Adrenal gland (tissue), 12 donors: ENCODE results near the gene RAC3. TPM values are rescaled to one million over a fixed set of nuclear protein-coding genes. Genes with fewer than 3 reads are reported as not detected.

ENCODE experiments used
- DNase-seq, 7 donors: peaks; one replicate each; pipeline ENCODE4 v3.0.0-alpha.2; 2019 to 2020
- H3K27ac ChIP-seq, 5 donors: fragments of 200-600 bp; sonication (generic) in 4 of 5; 1 replicate in 3 of 5; 2 replicates in 2 of 5; pipeline versions ENCODE4 v1.5.1 to v1.8.0; 2016 to 2020; ENCODE audit warnings: mild to moderate bottlenecking in 1 of 5
- H3K27me3 ChIP-seq: fragments of 200-600 bp; 2 replicates; pipeline ENCODE4 v1.8.0; 2021
- H3K36me3 ChIP-seq, 2 donors: fragments of 200-600 bp; replicated peaks in 1 of 2; 1 replicate in 1 of 2; 2 replicates in 1 of 2; pipeline versions ENCODE4 v1.5.1 to v1.8.0; 2018 to 2022
- H3K4me1 ChIP-seq, 2 donors: fragments of 200-600 bp; replicated peaks in 1 of 2; 1 replicate in 1 of 2; 2 replicates in 1 of 2; pipeline versions ENCODE4 v1.5.1 to v1.8.0; 2018 to 2021
- H3K4me3 ChIP-seq, 4 donors: fragments of 200-600 bp; sonication (generic) in 3 of 4; one replicate each; pipeline ENCODE4 v1.5.1; 2016 to 2018
- H3K9me3 ChIP-seq, 3 donors: fragments of 200-600 bp; sonication (generic) in 1 of 3; replicated peaks in 1 of 3; 1 replicate in 2 of 3; 2 replicates in 1 of 3; pipeline versions ENCODE4 v1.5.1 to v1.8.0; 2016 to 2021
- CTCF ChIP-seq, 6 experiments: fragments of 450-650 bp in 4 of 6; fragments of 200-600 bp in 2 of 6; sonication (generic) in 1 of 6; IDR thresholded peaks; 1 replicate in 5 of 6; 2 replicates in 1 of 6; pipeline versions ENCODE4 v1.5.1 to v1.8.0; 2016 to 2021; ENCODE audit warnings: antibody characterized with exemption in 6 of 6, mild to moderate bottlenecking in 2 of 6, moderate library complexity in 1 of 6
- POLR2A ChIP-seq, 2 donors: fragments of 450-650 bp; IDR thresholded peaks; one replicate each; pipeline ENCODE4 v1.6.1; 2017; ENCODE audit warnings: antibody characterized with exemption in 2 of 2, mild to moderate bottlenecking in 2 of 2, moderate library complexity in 1 of 2
- WGBS, 4 donors: extraction: QIAGEN DNeasy Blood & Tissue Kit in 2 of 4; methylation state at CpG; one replicate each; pipeline versions ENCODE4 v1.1.5 to v1.1.7; 2013 to 2017; 5-methylcytosine and 5-hydroxymethylcytosine counted together
- intact Hi-C, 2 donors: fragments of 100-400 bp; cut with DNase I; formaldehyde crosslinking; loops; one replicate each; pipeline versions ENCODE4 v1.14.1 to v1.15.0; 2022 to 2023
- polyA plus RNA-seq, 3 donors: library from polyadenylated mRNA; stranded (reverse); fragments of 200-250 nt in 2 of 3; fragments of 350-450 nt in 1 of 3; fragmentation: Illumina TruSeq in 1 of 3; extraction: RNeasy Lipid Tissue Mini Kit (QIAGEN cat#74804) in 1 of 3; gene quantifications; one replicate each; pipeline ENCODE4 v1.2.3, GENCODE V29; 2013 to 2014
- total RNA-seq, 9 donors: library from RNA; depleted of rRNA in 4 of 9; stranded (reverse); fragments of >200 nt in 4 of 9; fragments of 120-200 nt in 1 of 9; fragmentation: NEBNext Ultra II Directional in 1 of 9; extraction: Animal tissue kit (Norgen Biotek cat#: 25700) in 1 of 9; gene quantifications; one replicate each; pipeline versions ENCODE4 v1.1.0 to v1.2.4, GENCODE V29; 2013 to 2023
- donor health status: healthy with polysubstance abuse.
- donor health status: Bipolar disorder and iron deficiency.
- donor health status: DM: yes; HTN: yes; CAD: no.
- donor health status: DM: no; HTN: no; CAD: no.
- donor health status: DM: no; HTN: no; CAD: no.
- donor health status: DM: yes; HTN: yes; CAD: no.

Gene RAC3
- total and polyA plus RNA-seq, 12 donors, result 1.6 to 13.5 (median 5.1) TPM

- intact Hi-C loops, result no loop called here
- Histone ChIP-seq H3K4me1 (no peaks in the 10 kb centered on the region), H3K27ac (no peak overlapping the region), H3K36me3 (no peaks in the 10 kb centered on the region), H3K4me3 (no peak overlapping the region), H3K27me3 (no peaks in the 10 kb centered on the region), H3K9me3 (no peaks in the 10 kb centered on the region)
- DNase-seq, result no peak
- no peak for TF ChIP-seq CTCF (IDR thresholded peaks at IDR 0.05)
- TF ChIP-seq POLR2A (IDR thresholded peaks at IDR 0.05), result no peak
- WGBS, 4 donors, result 89 to 92% (median 92%) methylated on average over 9 to 39 of the region's 39 CpGs
These were observed 20.6 kb upstream of the RAC3 start for GRCh38 chr17:82010575-82011525.

- Histone ChIP-seq H3K4me1 (no peaks in the 10 kb centered on the region), H3K9me3 (no peaks in the 10 kb centered on the region), H3K4me3 (no peak overlapping the region), H3K27me3 (no peaks in the 10 kb centered on the region), H3K27ac (no peak overlapping the region), H3K36me3 (no peaks in the 10 kb centered on the region)
- TF ChIP-seq POLR2A (IDR thresholded peaks at IDR 0.05), result no peak
- no peak for TF ChIP-seq CTCF (IDR thresholded peaks at IDR 0.05)
- intact Hi-C loops, result no loop called here
- DNase-seq, result no peak
- 90 to 96% (median 94%) methylated on average over 11 to 19 of the region's 19 CpGs for WGBS, 4 donors
These were observed 19.8 kb upstream of the RAC3 start for GRCh38 chr17:82011617-82012187.

- no peak for DNase-seq
- WGBS, 4 donors, result 79 to 92% (median 84%) methylated on average over 6 to 20 of the region's 20 CpGs
- no peaks in the 10 kb centered on the region for H3K4me1 ChIP-seq
- H3K27me3 ChIP-seq, result no peaks in the 10 kb centered on the region
- H3K4me3 ChIP-seq, result no peak overlapping the region
- H3K9me3 ChIP-seq, result no peaks in the 10 kb centered on the region
- H3K36me3 ChIP-seq, result no peaks in the 10 kb centered on the region
- TF ChIP-seq POLR2A (IDR thresholded peaks at IDR 0.05) (no peak), CTCF (IDR thresholded peaks at IDR 0.05) (no peak)
- intact Hi-C loops, result no loop called here
- H3K27ac ChIP-seq, result peak overlapping the region in 1 of 5 donors; percentile 59
These were observed 19.2 kb upstream of the RAC3 start for GRCh38 chr17:82012261-82012639.

GRCh38 chr17:82012640-82013295 lies 18.7 kb upstream of the RAC3 start:
- intact Hi-C loops, result no loop called here
- no peaks in the 10 kb centered on the region for H3K9me3 ChIP-seq

More at GRCh38 chr17:82012640-82013295, 18.7 kb upstream of the RAC3 start:
- H3K27ac ChIP-seq, result peak overlapping the region in 1 of 5 donors; percentile 59
- no peaks in the 10 kb centered on the region for H3K27me3 ChIP-seq
- H3K4me1 ChIP-seq, result no peaks in the 10 kb centered on the region
- no peak for TF ChIP-seq POLR2A (IDR thresholded peaks at IDR 0.05)
- TF ChIP-seq CTCF (IDR thresholded peaks at IDR 0.05), result no peak
- DNase-seq, result peak in 1 of 7 donors; percentile 43
- 73 to 89% (median 84%) methylated on average over 3 to 19 of the region's 19 CpGs for WGBS, 4 donors
- no peak overlapping the region for H3K4me3 ChIP-seq
- no peaks in the 10 kb centered on the region for H3K36me3 ChIP-seq
